BLaER1 treated with 17β-estradiol and CSF1 and Interleukin-3, amounts not matched to agents 10 nM and 100 nM (cell line): ENCODE data around the gene AIG1.
A peak's percentile ranks its signal among the peaks of the same experiment; 100 is the strongest.
"Not testable (repeated sequence)": the region's sequence is repeated elsewhere in the genome, so short reads cannot be mapped to it uniquely, and the experiment has no call there.

Experiments
- H3K27ac ChIP-seq, 11 experiments: shearing (Covaris generic); formaldehyde crosslinking; 2 replicates each; pipeline ENCODE4 v1.8.1; 2022
- H3K27me3 ChIP-seq, 11 experiments: shearing (Covaris generic); formaldehyde crosslinking; 2 replicates each; pipeline ENCODE4 v1.8.1; 2022
- H3K36me3 ChIP-seq, 11 experiments: shearing (Covaris generic); formaldehyde crosslinking; 2 replicates each; pipeline ENCODE4 v1.8.1; 2022
- H3K4me1 ChIP-seq, 10 experiments: shearing (Covaris generic); formaldehyde crosslinking; 2 replicates each; pipeline ENCODE4 v1.8.1; 2022
- H3K4me2 ChIP-seq, 11 experiments: shearing (Covaris generic); formaldehyde crosslinking; 2 replicates each; pipeline ENCODE4 v1.8.1; 2022
- H3K4me3 ChIP-seq, 10 experiments: shearing (Covaris generic); formaldehyde crosslinking; 2 replicates each; pipeline ENCODE4 v1.8.1; 2022
- H3K9ac ChIP-seq, 11 experiments: shearing (Covaris generic); formaldehyde crosslinking; 2 replicates each; pipeline ENCODE4 v1.8.1; 2022
- H3K9me3 ChIP-seq, 11 experiments: shearing (Covaris generic); formaldehyde crosslinking; replicated peaks in 1 of 11; 2 replicates each; pipeline ENCODE4 v1.8.1; 2022
- H4K20me1 ChIP-seq, 11 experiments: shearing (Covaris generic); formaldehyde crosslinking; 2 replicates each; pipeline ENCODE4 v1.8.1; 2022
- Cebpa-rat ChIP-seq, 11 experiments: shearing (Covaris generic); IDR thresholded peaks; 2 replicates each; pipeline ENCODE4 v1.8.1; 2022

Gene AIG1, protein sequence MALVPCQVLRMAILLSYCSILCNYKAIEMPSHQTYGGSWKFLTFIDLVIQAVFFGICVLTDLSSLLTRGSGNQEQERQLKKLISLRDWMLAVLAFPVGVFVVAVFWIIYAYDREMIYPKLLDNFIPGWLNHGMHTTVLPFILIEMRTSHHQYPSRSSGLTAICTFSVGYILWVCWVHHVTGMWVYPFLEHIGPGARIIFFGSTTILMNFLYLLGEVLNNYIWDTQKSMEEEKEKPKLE

DNA sequence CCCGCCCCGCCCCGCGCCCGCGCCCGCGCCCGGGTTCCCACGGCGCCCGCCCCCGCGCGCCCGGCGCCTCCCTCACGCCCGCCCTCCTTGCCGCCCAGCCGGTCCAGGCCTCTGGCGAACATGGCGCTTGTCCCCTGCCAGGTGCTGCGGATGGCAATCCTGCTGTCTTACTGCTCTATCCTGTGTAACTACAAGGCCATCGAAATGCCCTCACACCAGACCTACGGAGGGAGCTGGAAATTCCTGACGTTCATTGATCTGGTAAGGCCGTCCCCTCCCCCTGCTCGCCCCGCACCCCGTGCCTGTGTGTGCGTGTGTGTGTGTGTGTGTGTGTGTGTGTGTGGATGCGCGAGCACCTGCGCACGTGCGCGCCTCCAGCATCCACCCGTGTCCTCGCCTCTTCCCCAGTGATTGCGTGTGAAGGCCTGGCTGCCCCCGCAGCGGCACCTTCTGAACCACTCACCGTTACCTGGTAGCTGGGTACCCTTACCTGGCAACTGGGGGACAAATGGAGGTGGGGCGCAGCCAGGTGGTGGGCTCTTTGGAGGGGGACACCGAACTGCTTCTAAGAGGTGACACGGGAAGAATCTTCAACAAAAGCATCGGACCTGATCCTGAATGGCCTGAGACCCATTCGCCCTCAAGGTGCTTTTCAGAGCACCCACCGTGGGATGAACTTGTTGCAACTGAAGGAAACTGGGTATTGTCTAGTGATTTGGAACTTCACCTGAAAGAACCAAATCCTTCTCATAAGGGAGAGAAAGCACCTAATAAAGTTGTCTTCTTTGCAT, at the start of gene AIG1:
Gene AIG1 (plus strand): TSS at position 84 of the 791 bp plus-strand sequence. CDS start 37 bp downstream, at position 121.
- H3K4me3 ChIP-seq = peak within 1 kb of the TSS; percentile 68 to 88 (median 78)
- no peaks in the 10 kb centered on the region for H3K27me3 ChIP-seq
- peaks cover 10 to 27% (median 17%) of the 10 kb centered on the region in 10 experiments for H3K4me1 ChIP-seq
- H3K9ac ChIP-seq = peak within 1 kb of the TSS; percentile 65 to 88 (median 82)
- peak within 1 kb of the TSS; percentile 76 to 95 (median 86) for H3K4me2 ChIP-seq
- 0 out of 22 replicates have a peak, but pooled peaks cover 0 to 5% (median 0%) of the 10 kb centered on the region in 11 experiments for H3K9me3 ChIP-seq
- no peaks in the 10 kb centered on the region for H4K20me1 ChIP-seq
- peak within 1 kb of the TSS; percentile 52 to 83 (median 71) for H3K27ac ChIP-seq
- H3K36me3 ChIP-seq = no peaks in the 10 kb centered on the region
- TF ChIP-seq Cebpa-rat (IDR thresholded peaks at IDR 0.05) = no peak

DNA sequence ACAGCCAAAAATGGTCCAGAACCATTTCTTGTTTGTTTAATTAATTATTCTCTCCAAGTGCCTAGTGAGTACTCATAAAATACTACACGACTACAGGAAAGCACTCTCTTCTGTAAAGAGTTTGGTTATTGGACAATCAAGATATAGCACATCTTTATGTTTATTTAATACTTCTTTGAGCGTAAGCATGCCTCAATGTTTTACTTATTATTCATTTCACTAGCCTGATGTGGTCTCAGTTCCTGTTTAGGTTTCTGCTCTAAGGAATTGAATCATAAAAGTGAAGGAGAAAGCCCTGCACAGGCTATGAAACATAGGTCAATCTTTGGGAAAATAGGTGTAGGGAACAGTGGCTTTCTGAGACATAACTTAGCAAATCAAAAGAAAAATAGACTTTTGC, 45.9 kb upstream of the AIG1 start:
- no peak overlapping the region for H3K27ac ChIP-seq
- no peak for TF ChIP-seq Cebpa-rat (IDR thresholded peaks at IDR 0.05)
- no peak overlapping the region for H3K4me3 ChIP-seq
- no peaks in the 10 kb centered on the region for H3K4me1 ChIP-seq
- H3K9ac ChIP-seq = no peak overlapping the region
- no peaks in the 10 kb centered on the region for H3K27me3 ChIP-seq
- no peak overlapping the region for H3K4me2 ChIP-seq
- no peaks in the 10 kb centered on the region for H4K20me1 ChIP-seq
- H3K36me3 ChIP-seq = no peaks in the 10 kb centered on the region
- peaks cover 0 to 6% (median 0%) of the 10 kb centered on the region in 11 experiments; a peak in 2 of 22 replicates for H3K9me3 ChIP-seq

DNA sequence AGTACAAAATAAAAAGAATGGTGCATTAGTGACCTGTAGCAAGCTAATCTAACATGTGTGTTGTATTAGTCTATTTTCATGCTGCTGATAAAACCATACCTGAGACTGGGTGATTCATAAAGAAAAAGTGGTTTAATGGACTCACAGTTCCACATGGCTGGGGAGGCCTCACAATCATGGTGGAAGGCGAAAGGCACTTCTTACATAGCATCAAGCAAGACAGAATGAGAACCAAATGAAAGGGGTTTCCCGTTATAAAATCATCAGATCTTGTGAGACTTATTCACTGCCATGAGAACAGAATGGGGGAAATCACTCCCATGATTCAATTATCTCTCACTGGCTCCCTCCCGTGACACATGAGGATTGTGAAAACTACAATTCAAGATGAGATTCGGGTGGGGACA, 45.4 kb upstream of the AIG1 start:
- TF ChIP-seq Cebpa-rat (IDR thresholded peaks at IDR 0.05) = no peak
- no peak overlapping the region for H3K9ac ChIP-seq
- H3K9me3 ChIP-seq = peaks cover 0 to 6% (median 0%) of the 10 kb centered on the region in 11 experiments; a peak in 2 of 22 replicates
- no peak overlapping the region for H3K4me2 ChIP-seq
- no peak overlapping the region for H3K4me3 ChIP-seq
- no peaks in the 10 kb centered on the region for H3K4me1 ChIP-seq
- H4K20me1 ChIP-seq = no peaks in the 10 kb centered on the region
- no peaks in the 10 kb centered on the region for H3K36me3 ChIP-seq
- no peaks in the 10 kb centered on the region for H3K27me3 ChIP-seq
- H3K27ac ChIP-seq = no peak overlapping the region

DNA sequence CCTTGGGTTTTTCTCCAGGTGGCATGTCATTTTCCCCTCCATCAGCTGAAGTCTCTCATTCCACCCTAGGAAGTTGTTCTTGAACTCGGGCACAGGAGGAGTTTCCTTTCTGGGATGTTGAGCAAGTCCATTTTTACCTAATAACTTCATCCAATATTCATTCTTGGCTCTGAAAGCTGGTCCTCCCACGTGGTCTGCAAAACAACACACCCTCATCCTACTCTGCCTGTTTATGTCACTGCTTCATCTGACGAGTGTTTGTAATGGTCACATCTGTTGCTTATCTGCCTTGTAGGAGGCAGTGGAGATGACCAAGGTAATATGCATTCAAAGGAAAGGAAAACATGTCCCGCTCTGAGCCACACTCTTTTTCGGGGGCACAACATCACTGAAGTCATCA, 41.7 kb upstream of the AIG1 start:
- no peaks in the 10 kb centered on the region for H3K4me1 ChIP-seq
- H4K20me1 ChIP-seq = no peaks in the 10 kb centered on the region
- no peak overlapping the region for H3K4me2 ChIP-seq
- no peak for TF ChIP-seq Cebpa-rat (IDR thresholded peaks at IDR 0.05)
- H3K36me3 ChIP-seq = no peaks in the 10 kb centered on the region
- H3K9ac ChIP-seq = no peak overlapping the region
- peaks cover 0 to 14% (median 4%) of the 10 kb centered on the region in 11 experiments; a peak in 10 of 22 replicates for H3K9me3 ChIP-seq
- no peak overlapping the region for H3K4me3 ChIP-seq
- H3K27me3 ChIP-seq = no peaks in the 10 kb centered on the region
- H3K27ac ChIP-seq = no peak overlapping the region

DNA sequence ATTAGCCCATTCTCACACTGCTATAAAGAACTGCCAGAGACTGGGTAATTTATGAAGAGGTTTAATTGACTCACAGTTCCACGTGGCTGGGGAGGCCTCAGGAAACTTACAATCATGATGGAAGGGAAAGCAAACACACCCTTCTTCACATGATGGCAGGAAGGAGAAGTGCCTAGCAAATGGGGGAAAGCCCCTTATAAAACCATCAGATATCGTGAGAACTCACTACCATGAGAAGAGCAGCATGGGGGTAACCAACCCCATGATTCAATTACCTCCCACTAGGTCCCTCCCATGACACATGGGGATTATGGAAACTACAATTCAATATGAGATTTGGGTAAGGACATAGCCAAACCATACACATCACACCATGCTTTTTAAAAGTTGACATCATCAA, 39.8 kb upstream of the AIG1 start:
- H3K4me2 ChIP-seq, H3K27me3 ChIP-seq, H3K4me3 ChIP-seq, H3K9ac ChIP-seq, H3K4me1 ChIP-seq, H3K27ac ChIP-seq, H3K36me3 ChIP-seq, H4K20me1 ChIP-seq: not testable (repeated sequence)
- peaks cover 0 to 14% (median 4%) of the 10 kb centered on the region in 11 experiments; a peak in 10 of 22 replicates for H3K9me3 ChIP-seq

DNA sequence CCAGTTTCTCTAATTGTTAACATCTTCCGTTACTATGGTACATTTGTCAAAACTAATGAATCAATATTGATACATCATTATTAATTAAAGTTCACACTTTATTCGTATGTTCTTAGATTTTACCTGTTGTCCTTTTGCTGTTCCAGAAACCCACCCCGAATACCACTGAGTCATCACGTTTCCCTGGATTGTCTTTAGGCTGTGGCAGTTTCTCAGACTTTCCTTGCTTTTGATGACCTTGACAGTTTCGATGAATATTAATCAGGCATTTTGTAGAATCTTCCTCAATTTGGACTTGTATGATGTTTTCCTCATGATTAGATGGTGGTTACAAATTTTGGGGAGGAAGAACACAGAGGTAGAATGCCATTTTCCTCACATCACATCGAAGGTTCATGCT, 39.1 kb upstream of the AIG1 start:
- TF ChIP-seq Cebpa-rat (IDR thresholded peaks at IDR 0.05) = no peak
- Histone ChIP-seq H4K20me1 (no peaks in the 10 kb centered on the region), H3K4me2 (no peak overlapping the region), H3K36me3 (no peaks in the 10 kb centered on the region), H3K4me1 (no peaks in the 10 kb centered on the region), H3K9me3 (peaks cover 0 to 14% (median 4%) of the 10 kb centered on the region in 11 experiments; a peak in 10 of 22 replicates), H3K27ac (no peak overlapping the region), H3K9ac (no peak overlapping the region), H3K4me3 (no peak overlapping the region), H3K27me3 (no peaks in the 10 kb centered on the region)

DNA sequence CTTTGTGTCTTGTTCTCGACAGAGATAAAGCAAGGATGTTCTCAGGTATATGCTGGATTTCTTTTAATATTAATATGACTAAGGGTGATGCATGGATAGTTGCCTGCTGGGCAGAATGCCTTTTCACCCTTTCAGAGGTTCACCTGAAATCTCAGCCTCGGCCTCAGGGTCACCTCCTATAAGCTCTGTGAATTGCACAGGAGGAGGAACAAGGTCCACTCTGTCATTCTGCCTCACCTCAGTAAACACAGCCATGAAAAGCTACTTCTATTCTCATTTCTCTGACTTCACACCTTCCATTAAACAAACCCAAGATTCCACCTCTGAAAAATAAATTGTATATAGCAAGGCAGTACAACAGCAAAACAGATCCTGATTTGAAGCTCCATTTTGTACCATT, 38.1 kb upstream of the AIG1 start:
- Histone ChIP-seq H3K27me3 (no peaks in the 10 kb centered on the region), H3K4me3 (no peak overlapping the region), H4K20me1 (no peaks in the 10 kb centered on the region), H3K9me3 (peaks cover 0 to 14% (median 4%) of the 10 kb centered on the region in 11 experiments; a peak in 8 of 22 replicates), H3K9ac (no peak overlapping the region), H3K27ac (no peak overlapping the region), H3K36me3 (no peaks in the 10 kb centered on the region), H3K4me1 (no peaks in the 10 kb centered on the region), H3K4me2 (no peak overlapping the region)
- TF ChIP-seq Cebpa-rat (IDR thresholded peaks at IDR 0.05) = no peak

DNA sequence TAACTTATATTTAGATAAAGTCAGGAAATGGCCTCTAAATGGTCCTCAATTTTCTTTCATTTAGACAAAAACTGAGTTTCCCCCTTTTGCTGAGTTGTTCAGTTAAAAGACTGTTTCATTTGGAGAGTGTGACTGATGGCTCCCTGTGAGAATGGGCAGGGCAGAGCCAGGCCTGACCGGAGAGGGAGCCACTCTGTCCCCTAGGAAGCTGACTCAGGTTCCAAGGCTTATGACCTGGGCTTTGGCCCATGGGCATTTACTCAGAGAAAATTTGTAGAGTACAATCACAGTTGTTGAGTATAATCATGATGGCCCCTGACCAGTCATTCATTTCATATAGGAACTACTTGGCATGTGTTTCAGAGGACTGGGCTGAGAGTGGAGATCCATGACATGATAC, 37.0 kb upstream of the AIG1 start:
- Histone ChIP-seq H3K36me3 (no peaks in the 10 kb centered on the region), H3K4me3 (no peak overlapping the region), H3K4me1 (no peaks in the 10 kb centered on the region), H3K27me3 (no peaks in the 10 kb centered on the region), H3K9me3 (peaks cover 0 to 14% (median 4%) of the 10 kb centered on the region in 11 experiments; a peak in 8 of 22 replicates), H3K4me2 (no peak overlapping the region), H4K20me1 (no peaks in the 10 kb centered on the region), H3K27ac (no peak overlapping the region), H3K9ac (no peak overlapping the region)
- no peak for TF ChIP-seq Cebpa-rat (IDR thresholded peaks at IDR 0.05)

DNA sequence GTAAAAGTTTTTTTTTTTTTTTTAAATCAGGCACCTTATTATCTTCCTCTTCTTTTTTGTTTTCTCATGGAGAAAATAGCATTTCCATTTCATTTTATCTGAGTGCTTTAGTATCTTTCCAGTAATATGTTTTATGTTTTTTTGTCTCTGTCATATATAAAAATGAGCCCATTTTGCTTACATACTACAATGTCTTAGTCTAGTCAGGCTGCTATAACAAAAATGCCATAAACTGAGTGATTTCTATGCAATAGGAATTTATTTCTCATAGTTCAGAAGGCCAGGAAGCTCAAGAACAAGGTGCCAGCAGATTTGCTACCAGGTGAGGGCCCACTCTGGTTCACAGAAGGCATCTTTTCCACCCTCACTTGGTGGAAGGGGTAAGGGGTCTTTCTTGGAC, 35.7 kb upstream of the AIG1 start:
- H3K27me3 ChIP-seq = no peaks in the 10 kb centered on the region
- no peak overlapping the region for H3K4me3 ChIP-seq
- H4K20me1 ChIP-seq = no peaks in the 10 kb centered on the region
- no peak overlapping the region for H3K4me2 ChIP-seq
- H3K36me3 ChIP-seq = no peaks in the 10 kb centered on the region
- no peaks in the 10 kb centered on the region for H3K4me1 ChIP-seq
- H3K27ac ChIP-seq = no peak overlapping the region
- TF ChIP-seq Cebpa-rat (IDR thresholded peaks at IDR 0.05) = no peak
- peaks cover 0 to 14% (median 4%) of the 10 kb centered on the region in 11 experiments; a peak in 8 of 22 replicates for H3K9me3 ChIP-seq
- no peak overlapping the region for H3K9ac ChIP-seq
